HG03432 (cell line): ENCODE results near the gene SLC2A6.
"Not testable (repeated sequence)": the region's sequence is repeated elsewhere in the genome, so short reads cannot be mapped to it uniquely, and the experiment has no call there.

Experiments
- ATAC-seq: cut with Tn5 transposase; IDR thresholded peaks from one replicate; pipeline ENCODE4 v1.9.1; 2021; ENCODE audit warnings: mild to moderate bottlenecking, moderate library complexity; ENCODE audit not compliant: unreplicated experiment

Gene SLC2A6

DNA sequence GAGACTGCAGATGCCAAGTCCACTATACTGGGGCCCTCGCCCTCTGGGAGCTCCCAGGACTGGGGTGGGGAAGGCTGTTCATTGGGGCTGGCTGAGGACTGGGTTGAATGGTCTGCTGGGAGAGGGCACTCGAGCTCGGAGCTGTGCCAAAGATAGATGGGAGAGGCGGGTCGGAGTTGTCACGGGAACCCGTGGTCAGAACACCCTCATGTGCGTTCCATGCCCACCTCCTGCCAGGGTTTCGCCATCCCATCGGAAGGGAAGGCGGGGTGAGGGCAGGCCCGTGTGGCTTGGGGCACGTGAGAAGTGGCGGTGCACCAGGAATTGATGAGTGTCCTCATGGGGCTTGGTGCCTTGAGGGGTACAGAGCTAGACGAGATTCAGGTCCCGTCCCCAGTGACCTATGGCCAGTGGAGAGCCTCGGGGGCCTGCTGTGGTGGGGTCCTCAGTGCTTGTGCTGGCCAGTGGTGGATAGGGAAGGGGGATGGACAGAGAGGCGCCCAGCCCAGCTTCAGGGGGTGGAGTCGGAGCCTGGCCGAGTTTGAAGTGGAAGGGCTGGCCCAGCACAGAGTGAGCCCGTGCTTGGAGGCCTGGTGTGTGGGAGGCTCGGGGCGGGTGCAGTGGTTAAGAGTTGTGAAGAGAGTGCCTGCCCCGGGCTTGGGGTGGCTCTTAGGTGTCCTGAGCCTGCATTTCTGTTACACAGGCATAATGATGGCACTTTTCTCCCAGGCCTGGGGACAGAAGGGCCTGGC lies 14.9 kb downstream of the SLC2A6 start:
- ATAC-seq: no peak

DNA sequence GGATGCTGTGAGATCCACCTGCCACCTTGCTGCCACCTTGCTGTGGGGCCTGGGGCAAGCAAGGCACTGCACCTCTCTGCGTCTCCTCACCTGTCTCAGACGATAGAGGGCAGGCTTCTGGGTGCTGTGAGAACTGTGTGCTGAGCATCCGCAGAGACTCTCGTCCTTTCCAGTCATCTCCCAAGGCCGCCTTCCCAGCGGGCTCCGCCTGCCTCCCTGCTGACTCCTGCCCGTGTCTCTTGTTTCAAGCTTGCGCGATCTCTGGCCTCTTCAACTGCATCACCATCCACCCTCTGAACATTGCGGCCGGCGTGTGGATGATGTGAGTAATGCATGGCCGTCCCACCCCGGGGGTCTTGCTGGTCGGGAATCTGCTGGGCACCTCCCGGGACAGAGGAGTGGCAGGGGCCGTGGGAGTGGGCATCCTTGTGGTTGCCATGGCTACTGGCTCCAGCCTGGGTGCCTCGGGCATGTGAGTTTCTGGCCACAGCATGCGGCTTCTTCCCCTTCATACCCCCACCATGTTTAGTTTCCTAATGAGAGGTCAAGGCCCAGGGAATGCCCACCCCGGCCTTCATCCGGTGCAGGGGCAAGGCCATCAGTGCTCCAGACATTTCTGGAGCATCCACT lies 15.6 kb downstream of the SLC2A6 start:
- ATAC-seq: no peak

DNA sequence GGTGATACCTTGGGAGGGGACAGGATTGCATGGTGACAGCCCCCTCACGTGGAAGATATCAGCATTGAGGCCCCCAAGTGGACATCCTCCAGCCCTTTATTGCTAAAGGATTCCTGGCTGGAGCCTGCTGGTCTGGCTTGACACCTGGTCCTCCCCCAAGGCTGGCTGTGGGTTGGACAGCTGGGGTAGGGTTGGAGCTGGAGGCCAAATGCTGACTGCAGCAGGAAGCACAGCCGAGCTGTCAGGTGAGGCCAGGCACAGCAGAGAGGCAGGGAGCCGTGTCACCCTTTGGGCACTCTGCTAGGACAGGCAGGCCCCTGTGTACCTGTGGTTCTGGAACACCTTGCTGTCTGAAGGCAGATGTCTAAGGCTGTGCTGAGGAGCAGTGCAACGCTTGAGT lies 16.9 kb downstream of the SLC2A6 start:
- no peak for ATAC-seq

DNA sequence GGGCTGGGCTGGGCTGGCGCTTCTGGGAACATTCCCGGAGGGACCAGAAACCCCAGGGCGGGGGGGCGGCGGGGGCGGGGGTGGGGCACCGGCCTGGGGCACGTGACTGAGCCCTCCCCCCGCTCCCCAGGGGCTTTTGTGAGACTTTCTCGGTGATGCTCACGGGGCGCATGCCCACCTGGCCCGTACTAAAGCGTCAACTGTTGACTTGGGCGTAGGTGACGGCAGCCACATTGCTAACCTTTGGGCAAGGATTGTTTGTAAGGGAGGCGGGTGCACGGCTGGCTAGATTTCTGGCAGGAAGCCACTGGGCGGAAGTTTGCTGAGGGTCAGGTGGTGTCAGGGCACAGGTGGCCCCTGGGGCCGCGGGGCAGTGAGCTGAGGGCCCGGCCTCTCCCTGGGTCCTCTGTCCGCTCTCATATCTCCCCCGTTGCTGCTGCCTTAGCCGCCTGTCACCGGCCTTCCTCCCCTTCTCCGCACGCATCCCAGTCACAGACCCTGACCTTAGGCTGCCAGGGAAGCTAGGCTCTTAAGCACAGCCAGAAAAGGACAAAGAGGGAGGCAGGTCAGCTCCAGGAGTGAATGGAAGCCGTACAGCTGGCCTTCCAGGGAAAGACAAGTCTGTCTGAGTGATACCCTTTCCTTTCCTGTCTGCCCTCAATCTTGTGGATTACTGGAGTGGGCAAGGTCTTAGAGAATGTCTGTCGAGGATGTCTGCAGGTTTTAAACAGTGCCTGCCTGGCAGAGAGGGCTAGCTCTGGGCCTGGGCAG lies 18.3 kb downstream of the SLC2A6 start:
- peak; percentile 21 for ATAC-seq

DNA sequence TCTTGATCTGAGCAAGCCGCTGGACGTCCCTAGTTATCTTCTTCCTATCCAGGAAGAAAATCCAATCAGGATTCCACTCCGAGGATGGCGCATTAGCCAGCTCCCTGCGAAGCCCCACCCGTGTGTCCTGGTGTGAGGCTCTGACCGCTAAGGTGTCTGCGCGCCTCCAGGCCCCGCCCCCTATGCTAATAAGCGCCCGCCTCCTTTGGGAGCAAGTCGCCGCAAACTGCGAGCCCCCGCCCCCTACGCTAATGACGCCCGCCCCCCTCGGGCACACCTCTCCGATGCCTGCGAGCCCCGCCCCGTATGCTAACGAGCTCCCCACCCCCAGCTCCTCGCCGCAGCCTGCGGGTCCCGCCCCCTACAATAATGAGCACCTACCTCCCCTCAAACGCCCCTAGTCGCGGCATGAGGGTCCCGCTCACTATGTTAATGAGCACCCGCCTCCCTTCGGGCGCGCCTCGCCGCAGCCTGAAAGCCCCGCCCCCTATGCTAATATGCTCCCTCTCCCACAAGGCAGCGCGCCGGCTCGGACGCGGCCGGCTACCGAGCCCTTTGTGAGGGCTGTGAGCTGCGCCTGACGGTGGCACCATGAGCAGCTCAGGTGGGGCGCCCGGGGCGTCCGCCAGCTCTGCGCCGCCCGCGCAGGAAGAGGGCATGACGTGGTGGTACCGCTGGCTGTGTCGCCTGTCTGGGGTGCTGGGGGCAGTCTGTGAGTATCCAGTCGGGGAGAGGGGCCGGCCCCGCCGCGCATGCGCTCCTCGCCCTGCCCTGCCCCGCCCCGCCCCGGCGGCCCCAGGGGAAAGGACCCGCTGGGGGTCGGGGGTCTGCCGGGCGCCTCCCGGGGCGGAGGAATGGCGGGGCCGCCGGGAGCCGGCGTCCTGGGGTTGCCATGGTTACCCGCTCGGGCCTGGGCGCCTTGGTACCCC lies 19.2 kb downstream of the SLC2A6 start, which contains the start of gene CACFD1:
CACFD1 (plus strand) TSS at position 503 of the 929 bp plus-strand sequence; CDS start at position 592, 89 bp downstream.
- ATAC-seq: peak; percentile 75

DNA sequence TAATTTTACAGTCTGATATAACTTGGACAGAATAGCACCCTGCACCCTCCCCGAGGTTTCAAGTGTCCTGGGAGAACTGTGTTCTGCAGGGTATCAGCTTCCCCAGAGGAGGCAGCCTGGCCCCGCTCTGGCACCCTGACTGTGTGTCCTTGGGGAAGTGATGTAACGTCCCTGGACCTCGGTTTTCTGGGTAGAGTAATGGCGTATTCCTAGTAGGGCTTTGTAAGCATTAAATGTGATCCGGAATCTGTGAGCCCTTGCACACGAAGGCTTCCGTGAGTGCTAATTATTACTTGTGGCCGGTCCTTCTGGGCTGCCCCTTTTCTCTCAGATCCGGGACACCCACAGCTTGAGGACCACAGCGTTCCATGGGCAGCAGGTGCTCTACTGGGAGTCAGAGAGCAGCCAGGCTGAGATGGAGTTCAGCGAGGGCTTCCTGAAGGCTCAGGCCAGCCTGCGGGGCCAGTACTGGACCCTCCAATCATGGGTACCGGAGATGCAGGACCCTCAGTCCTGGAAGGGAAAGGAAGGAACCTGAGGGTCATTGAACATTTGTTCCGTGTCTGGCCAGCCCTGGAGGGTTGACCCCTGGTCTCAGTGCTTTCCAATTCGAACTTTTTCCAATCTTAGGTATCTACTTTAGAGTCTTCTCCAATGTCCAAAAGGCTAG lies 20.1 kb downstream of the SLC2A6 start:
- ATAC-seq: no peak

DNA sequence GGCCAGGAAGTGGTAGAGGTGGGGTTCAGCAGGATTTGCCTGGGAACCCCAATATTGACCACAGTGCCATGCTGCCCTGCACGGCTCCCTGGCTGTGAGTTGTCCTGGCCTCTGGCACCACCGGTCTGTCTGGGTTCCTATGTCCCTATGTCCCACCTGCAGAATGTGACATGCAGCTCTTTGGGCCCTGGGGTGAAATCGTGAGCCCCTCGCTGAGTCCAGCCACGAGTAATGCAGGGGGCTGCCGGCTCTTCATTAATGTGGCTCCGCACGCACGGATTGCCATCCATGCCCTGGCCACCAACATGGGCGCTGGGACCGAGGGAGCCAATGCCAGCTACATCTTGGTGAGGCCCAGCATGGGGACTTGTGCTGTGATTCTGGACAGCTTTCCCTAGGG lies 21.2 kb downstream of the SLC2A6 start:
- ATAC-seq: no peak

DNA sequence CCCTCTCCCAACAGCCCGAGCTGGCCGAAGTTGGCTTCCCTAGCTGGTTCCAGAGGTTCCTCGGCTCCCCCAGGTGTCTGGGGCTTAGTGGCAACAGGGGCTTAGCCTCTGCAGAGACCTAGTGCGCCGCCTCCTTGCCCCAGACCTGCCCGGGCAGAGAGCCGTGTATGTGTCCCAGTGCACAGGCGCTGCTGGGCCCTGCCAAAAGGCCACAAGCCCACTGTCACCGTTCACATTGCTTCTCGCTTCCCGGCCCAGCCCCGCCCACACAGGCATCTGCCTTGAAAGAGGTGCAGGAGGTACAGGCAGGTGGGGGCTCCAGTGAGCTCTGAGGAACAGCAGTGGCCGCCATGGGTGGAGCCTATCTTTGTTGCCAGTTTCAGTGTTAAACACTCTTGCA lies 21.7 kb downstream of the SLC2A6 start:
- ATAC-seq: no peak

DNA sequence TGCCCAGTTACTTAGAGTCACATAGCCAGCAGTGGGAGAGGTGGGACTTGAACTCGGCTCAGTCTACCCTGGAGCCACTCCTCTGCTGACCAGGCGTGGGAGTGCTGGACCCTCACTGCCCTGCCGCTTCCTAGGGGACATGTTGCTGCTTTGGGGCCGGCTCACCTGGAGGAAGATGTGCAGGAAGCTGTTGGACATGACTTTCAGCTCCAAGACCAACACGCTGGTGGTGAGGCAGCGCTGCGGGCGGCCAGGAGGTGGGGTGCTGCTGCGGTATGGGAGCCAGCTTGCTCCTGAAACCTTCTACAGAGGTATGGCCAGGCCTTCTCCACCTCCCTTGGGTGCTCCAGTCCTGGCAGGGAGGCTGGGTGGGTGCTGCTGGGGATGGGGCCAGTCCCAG lies 22.5 kb downstream of the SLC2A6 start:
- ATAC-seq: no peak

DNA sequence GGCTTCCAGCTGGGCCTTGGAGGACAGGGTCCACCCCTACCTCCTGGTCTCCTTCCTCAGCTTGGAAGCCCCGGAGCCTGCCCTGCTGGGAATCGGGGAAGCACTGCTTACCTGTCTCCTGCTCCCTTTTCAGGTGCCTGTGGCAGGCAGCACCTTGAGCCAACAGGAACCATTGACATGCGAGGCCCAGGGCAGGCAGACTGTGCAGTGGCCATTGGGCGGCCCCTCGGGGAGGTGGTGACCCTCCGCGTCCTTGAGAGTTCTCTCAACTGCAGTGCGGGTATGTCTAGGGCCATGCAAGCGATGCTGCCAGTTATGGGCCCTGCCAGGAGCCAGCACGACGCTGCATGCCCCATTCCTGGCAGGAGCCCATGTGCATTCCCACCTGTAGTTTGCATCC lies 23.0 kb downstream of the SLC2A6 start:
- ATAC-seq: no peak

DNA sequence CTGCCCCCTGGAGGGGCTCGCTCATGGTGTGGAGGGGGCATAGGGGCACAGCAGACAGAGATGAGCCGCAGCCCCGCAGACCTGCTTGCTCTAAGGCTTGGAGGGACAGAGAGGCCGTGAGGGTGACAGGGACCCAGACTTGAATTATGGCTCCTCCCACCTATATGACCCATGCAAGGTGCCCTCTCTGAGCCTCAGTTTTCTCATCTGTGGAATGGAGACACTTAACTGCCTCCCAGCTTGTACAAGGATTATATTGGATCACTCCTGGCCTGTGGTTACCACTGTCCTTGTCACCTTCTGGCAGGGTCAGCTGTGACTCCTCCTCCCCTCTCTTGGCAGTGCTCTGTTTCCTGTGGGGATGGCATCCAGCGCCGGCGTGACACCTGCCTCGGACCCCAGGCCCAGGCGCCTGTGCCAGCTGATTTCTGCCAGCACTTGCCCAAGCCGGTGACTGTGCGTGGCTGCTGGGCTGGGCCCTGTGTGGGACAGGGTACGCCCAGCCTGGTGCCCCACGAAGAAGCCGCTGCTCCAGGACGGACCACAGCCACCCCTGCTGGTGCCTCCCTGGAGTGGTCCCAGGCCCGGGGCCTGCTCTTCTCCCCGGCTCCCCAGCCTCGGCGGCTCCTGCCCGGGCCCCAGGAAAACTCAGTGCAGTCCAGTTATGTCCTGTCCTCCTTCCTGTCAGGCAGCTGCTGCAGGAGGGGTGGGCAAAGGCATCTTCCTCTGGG lies 23.8 kb downstream of the SLC2A6 start:
- no peak for ATAC-seq

DNA sequence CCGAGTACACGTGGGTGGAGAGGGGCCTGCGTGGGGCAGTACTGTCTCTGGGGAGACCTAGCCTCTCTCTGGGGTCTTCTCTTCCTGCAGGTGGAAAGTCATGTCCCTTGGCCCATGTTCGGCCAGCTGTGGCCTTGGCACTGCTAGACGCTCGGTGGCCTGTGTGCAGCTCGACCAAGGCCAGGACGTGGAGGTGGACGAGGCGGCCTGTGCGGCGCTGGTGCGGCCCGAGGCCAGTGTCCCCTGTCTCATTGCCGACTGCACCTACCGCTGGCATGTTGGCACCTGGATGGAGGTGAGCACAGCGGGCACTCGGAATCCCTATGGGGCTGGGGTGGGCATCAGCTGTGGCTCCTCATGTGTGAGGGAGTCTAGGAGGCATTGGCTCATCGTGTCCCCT lies 24.6 kb downstream of the SLC2A6 start:
- no peak for ATAC-seq

DNA sequence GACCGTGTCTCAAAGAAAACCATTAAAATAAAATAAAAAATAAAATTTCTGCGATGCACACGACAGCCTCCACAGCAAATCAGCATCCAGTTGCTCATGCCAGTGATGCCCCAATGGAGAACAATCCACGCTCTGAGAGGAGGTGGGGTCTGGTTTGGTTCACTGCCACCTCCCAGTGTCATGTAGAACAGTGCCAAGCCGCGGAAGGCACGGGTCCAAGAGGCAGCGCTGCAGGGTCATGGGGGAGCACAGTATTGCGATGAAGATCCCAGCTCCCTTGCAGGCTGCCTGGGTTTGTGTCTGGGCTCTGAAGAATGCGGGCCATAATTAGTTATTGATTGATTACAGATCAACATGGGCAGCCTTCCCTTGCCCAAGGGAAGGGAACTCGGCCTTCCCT lies 25.2 kb downstream of the SLC2A6 start:
- ATAC-seq: no peak

DNA sequence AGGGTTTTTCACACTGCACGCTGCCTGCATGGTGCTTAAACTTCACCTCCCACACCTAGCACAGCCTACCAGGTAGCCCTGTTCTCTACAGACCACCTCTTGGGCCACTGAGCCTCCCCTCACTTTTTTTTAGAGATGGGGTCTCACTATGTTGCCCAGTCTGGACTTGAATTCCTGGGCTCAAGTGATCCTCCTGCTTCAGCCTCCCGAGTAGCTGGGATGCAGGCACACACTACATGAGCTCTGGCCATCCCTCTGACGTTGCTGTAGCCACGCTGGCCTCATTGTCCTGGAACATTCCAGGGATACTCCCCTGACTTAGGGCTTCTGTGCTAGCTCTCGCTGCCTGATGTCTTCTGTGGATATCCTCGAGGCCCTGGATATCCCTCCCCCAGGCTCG lies 26.3 kb downstream of the SLC2A6 start:
- no peak for ATAC-seq

DNA sequence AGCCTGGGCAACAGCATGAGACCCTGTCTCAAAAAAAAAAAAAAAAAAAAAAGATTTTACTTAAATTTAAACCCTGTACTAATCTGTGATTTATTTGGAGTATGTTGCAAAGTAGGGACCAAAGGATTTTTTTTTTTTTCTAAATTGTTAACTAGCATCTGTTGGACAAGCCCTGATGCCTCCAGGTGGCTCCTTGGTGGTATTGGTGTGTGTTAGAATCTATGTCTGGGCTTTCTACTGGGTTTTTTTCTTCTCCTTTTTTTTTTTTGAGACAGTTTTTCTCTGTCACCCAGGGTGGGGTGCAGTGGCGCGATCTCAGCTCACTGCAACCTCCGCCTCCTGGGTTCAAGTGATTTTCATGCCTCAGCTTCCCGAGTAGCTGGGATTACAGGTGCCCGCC lies 27.0 kb downstream of the SLC2A6 start:
- not testable (repeated sequence) for ATAC-seq

DNA sequence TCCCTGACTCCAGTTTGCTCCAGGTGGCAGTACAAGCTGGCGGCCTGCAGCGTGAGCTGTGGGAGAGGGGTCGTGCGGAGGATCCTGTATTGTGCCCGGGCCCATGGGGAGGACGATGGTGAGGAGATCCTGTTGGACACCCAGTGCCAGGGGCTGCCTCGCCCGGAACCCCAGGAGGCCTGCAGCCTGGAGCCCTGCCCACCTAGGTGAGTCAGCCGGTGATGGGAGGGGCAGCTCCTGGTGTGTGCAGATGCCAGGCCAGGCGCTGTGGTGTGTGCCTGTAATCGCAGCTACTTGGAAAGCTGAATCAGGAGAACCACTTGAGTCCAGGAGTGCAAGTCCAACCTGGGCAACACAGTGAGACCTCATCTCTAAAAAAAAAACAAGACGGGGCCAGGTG lies 29.1 kb downstream of the SLC2A6 start:
- ATAC-seq: no peak

DNA sequence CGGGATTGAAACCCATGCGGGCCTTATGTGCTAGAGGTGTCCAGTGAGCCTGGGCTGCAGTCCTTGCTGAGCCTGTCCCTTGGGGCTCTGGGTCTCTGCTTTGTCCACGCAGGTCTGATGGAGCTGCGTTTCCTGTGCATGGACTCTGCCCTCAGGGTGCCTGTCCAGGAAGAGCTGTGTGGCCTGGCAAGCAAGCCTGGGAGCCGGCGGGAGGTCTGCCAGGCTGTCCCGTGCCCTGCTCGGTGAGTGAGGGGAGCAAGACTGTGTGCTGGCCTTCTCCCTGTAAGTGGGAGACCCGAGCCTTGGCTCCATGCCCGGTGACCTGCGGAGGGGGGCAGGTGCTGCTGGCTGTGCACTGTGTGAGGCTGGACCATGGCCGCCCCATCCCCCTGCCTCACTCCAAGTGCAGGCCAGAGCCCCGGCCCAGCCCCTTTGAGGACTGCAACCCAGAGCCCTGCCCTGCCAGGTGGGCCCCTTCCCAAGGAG lies 30.4 kb downstream of the SLC2A6 start:
- ATAC-seq: no peak

DNA sequence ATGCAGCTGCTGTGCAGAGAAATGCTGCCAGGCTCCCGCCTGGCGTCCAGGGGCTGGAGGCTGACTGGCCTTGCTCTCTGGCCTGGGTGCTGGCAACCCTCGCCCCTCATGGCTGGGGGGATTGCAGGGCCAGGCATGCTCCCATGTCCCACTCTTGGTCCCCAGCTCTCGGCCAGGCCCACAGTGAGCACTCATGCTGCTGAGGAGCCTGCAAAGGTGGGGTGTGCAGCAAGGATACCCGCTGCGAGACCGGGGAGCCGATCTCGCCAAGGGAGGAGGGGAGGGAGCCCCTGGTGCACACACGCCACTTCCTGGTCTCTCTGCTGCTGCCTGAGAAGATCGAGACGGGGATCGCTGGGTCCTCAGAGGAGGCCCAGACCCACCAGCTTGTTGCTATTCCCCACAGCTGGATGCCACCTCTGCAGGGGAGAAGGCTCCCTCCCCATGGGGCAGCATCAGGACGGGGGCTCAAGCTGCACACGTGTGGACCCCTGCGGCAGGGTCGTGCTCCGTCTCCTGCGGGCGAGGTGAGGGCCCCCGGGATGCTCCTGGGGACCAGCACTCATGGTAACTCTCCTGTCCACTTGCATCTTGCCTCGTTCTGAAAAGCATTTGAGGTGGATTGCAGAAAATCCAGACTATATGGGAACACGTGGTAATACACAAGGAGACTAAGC lies 33.5 kb downstream of the SLC2A6 start:
- ATAC-seq: no peak

DNA sequence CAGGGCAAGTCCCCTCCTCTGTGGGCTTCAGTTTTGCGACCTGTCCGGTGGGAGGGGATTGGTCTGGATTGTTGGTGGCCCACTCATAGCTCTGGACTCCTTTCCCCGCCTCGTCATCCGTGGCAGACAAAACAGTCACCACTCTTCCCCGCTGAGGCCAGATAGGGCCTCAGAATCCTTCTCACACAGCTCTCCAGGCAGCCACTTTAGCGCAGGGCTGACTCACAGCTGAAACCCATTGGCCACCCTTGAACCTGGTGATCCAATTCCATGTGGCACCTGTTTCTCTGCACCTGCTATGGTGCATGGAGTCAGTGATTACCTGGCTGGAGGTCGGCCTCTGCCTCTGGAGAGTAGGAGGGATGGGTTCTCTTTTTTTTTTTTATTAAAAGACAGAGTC lies 34.9 kb downstream of the SLC2A6 start:
- no peak for ATAC-seq
